Stimulated activated naive CD8-positive, alpha-beta T cell treated with anti-CD3 and anti-CD28 coated beads, Interleukin-15, Interleukin-2, amounts not matched to agents 100 ng/mL and 50 ng/mL, for 24 hours (primary cell): ENCODE results near the gene HSPA1A.
"Not testable (repeated sequence)": the region's sequence is repeated elsewhere in the genome, so short reads cannot be mapped to it uniquely, and the experiment has no call there.

Experiments used
- H3K27ac Mint-ChIP-seq: one replicate; pipeline ENCODE4 v1.8.0; 2021; ENCODE audit warnings: mild to moderate bottlenecking, mixed read lengths
- H3K27me3 Mint-ChIP-seq: one replicate; pipeline ENCODE4 v1.8.0; 2021; ENCODE audit warnings: mixed read lengths
- H3K36me3 Mint-ChIP-seq: one replicate; pipeline ENCODE4 v1.8.0; 2021; ENCODE audit warnings: low read depth, mixed read lengths
- H3K4me1 Mint-ChIP-seq: one replicate; pipeline ENCODE4 v1.8.0; 2021; ENCODE audit warnings: low read depth, mixed read lengths
- H3K4me3 Mint-ChIP-seq: one replicate; pipeline ENCODE4 v1.8.0; 2021; ENCODE audit warnings: mild to moderate bottlenecking, mixed read lengths
- H3K9me3 Mint-ChIP-seq: one replicate; pipeline ENCODE4 v1.8.0; 2021; ENCODE audit warnings: mixed read lengths

The HSPA1A gene

DNA sequence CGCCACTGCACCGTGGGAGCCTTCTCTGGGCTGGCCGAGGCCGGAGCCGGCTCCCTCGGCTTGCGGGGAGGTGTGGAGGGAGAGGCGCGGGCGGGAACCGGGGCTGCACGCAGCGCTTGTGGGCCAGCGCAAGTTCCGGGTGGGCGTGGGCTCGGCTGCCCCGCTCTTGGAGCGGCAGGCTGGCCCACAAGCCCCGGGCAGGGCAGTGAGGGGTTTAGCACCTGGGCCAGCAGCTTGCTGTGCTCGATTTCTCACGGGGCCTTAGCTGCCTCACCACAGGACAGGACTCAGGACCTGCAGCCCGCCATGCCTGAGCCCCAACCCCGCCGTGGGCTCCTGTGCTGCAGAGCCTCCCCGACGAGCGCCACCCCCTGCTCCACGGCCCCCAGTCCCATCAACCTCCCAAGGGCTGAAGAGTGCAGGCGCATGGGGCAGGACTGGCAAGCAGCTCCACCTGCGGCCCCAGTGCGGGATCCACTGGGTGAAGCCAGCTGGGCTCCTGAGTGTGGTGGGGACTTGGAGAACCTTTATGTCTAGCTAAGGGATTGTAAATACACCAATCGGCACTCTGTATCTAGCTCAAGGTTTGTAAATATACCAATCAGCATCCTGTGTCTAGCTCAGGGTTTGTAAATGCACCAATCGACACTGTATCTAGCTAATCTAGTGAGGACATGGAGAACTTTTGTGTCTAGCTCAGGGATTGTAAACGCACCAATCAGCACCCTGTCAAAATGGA, 36.8 kb downstream of the HSPA1A start:
- not testable (repeated sequence) for H3K4me1 Mint-ChIP-seq, H3K27me3 Mint-ChIP-seq, H3K36me3 Mint-ChIP-seq, H3K27ac Mint-ChIP-seq, H3K9me3 Mint-ChIP-seq, H3K4me3 Mint-ChIP-seq

DNA sequence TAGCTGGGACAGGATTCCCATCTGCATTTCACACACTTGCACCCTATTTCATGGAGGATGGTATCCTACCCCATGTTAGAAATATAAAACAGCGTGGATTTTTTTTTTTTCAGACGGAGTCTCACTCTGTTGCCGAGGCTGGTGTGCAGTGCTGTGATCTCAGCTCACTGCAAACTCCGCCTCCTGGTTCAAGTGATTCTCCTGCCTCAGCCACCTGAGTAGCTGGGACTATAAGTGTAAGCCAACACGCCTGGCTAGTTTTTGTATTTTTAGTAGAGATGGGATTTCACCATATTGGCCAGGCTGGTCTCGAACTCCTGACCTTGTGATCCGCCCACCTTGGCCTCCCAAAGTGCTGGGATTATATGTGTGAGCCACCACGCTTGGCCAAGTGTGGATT, 42.4 kb downstream of the HSPA1A start:
- H3K9me3 Mint-ChIP-seq, H3K27ac Mint-ChIP-seq, H3K27me3 Mint-ChIP-seq, H3K4me3 Mint-ChIP-seq: not testable (repeated sequence)
- peaks cover 23% of the 10 kb centered on the region for H3K36me3 Mint-ChIP-seq
- peaks cover 11% of the 10 kb centered on the region for H3K4me1 Mint-ChIP-seq

DNA sequence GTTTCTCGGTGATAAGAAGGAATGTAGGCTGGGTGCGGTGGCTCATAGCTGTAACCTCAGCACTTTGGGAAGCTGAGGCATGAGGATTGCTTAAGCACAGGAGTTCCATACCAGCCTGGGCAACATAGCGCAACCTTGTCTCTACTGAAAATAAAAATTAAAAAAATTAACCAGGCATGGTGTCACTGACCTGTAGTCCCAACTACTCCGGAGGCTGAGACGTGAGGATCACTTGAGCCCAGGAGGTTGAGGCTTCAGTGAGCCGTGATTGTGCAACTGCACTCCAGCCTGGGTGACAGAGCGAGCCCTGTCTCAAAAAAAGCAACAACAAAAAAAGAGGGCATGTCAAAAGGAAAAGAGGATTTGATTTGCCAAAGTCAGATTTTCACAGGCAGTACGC, 43.4 kb downstream of the HSPA1A start:
- Mint-ChIP-seq H3K36me3 (peaks cover 25% of the 10 kb centered on the region), H3K4me3 (no peak overlapping the region), H3K9me3 (no peaks in the 10 kb centered on the region), H3K27me3 (no peaks in the 10 kb centered on the region), H3K27ac (no peak overlapping the region), H3K4me1 (peaks cover 16% of the 10 kb centered on the region)

DNA sequence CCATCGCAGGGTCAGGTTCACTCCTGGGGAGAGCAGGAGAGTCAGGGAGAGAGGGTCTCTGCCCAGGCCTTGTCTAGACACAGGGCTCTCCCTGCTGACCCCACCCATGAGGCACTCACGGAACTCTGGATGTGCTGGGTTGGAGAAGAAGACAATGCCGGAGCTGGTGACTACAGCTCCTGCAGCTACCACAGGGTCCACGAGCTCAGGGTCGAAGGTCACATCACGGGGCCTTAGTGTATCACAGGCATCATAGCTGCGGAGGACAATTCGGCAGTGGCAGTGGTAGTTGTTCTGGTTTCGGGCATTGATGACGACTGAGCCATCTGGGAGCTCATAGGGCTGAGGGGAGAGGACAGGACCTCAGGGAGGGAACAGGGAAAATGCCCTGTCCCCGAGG, 44.6 kb downstream of the HSPA1A start:
- Mint-ChIP-seq H3K36me3 (peaks cover 25% of the 10 kb centered on the region), H3K9me3 (no peaks in the 10 kb centered on the region), H3K4me3 (no peak overlapping the region), H3K27ac (peak overlapping the region; percentile 21), H3K27me3 (no peaks in the 10 kb centered on the region), H3K4me1 (peaks cover 27% of the 10 kb centered on the region)

- Mint-ChIP-seq H3K9me3 (no peaks in the 10 kb centered on the region), H3K4me3 (no peak overlapping the region), H3K36me3 (peaks cover 25% of the 10 kb centered on the region), H3K4me1 (peaks cover 31% of the 10 kb centered on the region), H3K27ac (peak overlapping the region; percentile 21), H3K27me3 (no peaks in the 10 kb centered on the region)
Measured at GRCh38 chr6:31860349-31860748, 45.0 kb downstream of the HSPA1A start.

- H3K4me3 Mint-ChIP-seq = peak overlapping the region; percentile 88
- H3K27me3 Mint-ChIP-seq = no peaks in the 10 kb centered on the region
Measured at GRCh38 chr6:31861150-31861549, 45.8 kb downstream of the HSPA1A start.

DNA sequence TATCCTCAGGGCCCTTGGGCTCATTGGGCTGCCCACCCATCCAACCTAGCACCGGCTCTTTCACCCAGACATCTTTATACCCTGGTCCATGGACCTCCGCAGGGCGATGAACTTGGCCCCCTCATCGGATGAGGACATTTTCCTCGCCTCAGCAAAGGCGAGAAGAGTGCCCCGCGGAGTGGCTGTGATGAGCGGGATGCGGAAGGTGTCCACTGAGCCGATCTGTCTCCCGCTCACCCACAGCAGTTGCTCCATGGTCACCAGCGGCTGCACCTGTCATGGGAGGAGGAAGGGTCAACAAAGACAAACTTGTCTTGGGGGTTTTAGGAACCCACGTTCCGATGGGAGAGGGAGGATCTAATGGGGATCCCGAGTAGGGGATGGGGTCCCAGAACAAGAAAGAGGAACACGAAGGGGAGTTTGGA, 46.6 kb downstream of the HSPA1A start:
- peak overlapping the region; percentile 88 for H3K4me3 Mint-ChIP-seq
- peak overlapping the region; percentile 94 for H3K27ac Mint-ChIP-seq
- no peaks in the 10 kb centered on the region for H3K27me3 Mint-ChIP-seq
- H3K4me1 Mint-ChIP-seq = peaks cover 31% of the 10 kb centered on the region
- peaks cover 23% of the 10 kb centered on the region for H3K36me3 Mint-ChIP-seq
- no peaks in the 10 kb centered on the region for H3K9me3 Mint-ChIP-seq

More at GRCh38 chr6:31861150-31861549, 45.8 kb downstream of the HSPA1A start:
- Mint-ChIP-seq H3K36me3 (peaks cover 25% of the 10 kb centered on the region), H3K9me3 (no peaks in the 10 kb centered on the region), H3K4me1 (peaks cover 31% of the 10 kb centered on the region), H3K27ac (no peak overlapping the region)

- peak within 1 kb of the TSS; percentile 88 for H3K4me3 Mint-ChIP-seq
Measured at GRCh38 chr6:31862344-31863235, 47.2 kb downstream of the HSPA1A start, which contains the start of gene NEU1. Gene NEU1, minus strand, starts transcription at chr6:31862821. Its CDS starts 45 bp downstream, at chr6:31862776.

GRCh38 chr6:31864123-31864562, 48.8 kb downstream of the HSPA1A start:
- Mint-ChIP-seq H3K4me3 (peak overlapping the region; percentile 88), H3K36me3 (peaks cover 10% of the 10 kb centered on the region), H3K4me1 (peaks cover 31% of the 10 kb centered on the region), H3K27ac (peak overlapping the region; percentile 94)
- H3K27me3 Mint-ChIP-seq, H3K9me3 Mint-ChIP-seq: not testable (repeated sequence)

More at GRCh38 chr6:31862344-31863235, 47.2 kb downstream of the HSPA1A start, which contains the start of gene NEU1:
- H3K36me3 Mint-ChIP-seq = peaks cover 17% of the 10 kb centered on the region
- H3K4me1 Mint-ChIP-seq = peaks cover 31% of the 10 kb centered on the region
- H3K9me3 Mint-ChIP-seq = no peaks in the 10 kb centered on the region
- H3K27me3 Mint-ChIP-seq = no peaks in the 10 kb centered on the region
- peak within 1 kb of the TSS; percentile 94 for H3K27ac Mint-ChIP-seq

- peaks cover 31% of the 10 kb centered on the region for H3K4me1 Mint-ChIP-seq
- peak overlapping the region; percentile 14 for H3K4me3 Mint-ChIP-seq
- no peaks in the 10 kb centered on the region for H3K9me3 Mint-ChIP-seq
- H3K36me3 Mint-ChIP-seq = peaks cover 4% of the 10 kb centered on the region
- H3K27ac Mint-ChIP-seq = peak overlapping the region; percentile 12
- no peaks in the 10 kb centered on the region for H3K27me3 Mint-ChIP-seq
Measured at GRCh38 chr6:31864818-31865204, 49.5 kb downstream of the HSPA1A start.

GRCh38 chr6:31865205-31866118, 50.1 kb downstream of the HSPA1A start:
- H3K27ac Mint-ChIP-seq = peak overlapping the region; percentile 12
- peaks cover 31% of the 10 kb centered on the region for H3K4me1 Mint-ChIP-seq
- H3K4me3 Mint-ChIP-seq = peak overlapping the region; percentile 14
- H3K27me3 Mint-ChIP-seq = no peaks in the 10 kb centered on the region
- no peaks in the 10 kb centered on the region for H3K9me3 Mint-ChIP-seq
- H3K36me3 Mint-ChIP-seq = peaks cover 4% of the 10 kb centered on the region
